ENCODE data around the gene PRKN. TPM values are rescaled to one million over a fixed set of nuclear protein-coding genes. Genes with fewer than 3 reads are reported as not detected.

Gene PRKN
- total and polyA plus RNA-seq, 2 experiments from 2014 or later = 11.7 to 28.1 TPM

GRCh38 chr6:161452241-161452640 is 1275.3 kb downstream of the PRKN start:
- H3K36me3 ChIP-seq = no peaks in the 10 kb centered on the region
- no peak for DNase-seq (ENCODE audit: low read depth in 1 of 2, low spot score in 1 of 2)
- H3K27ac ChIP-seq = no peak overlapping the region
- no peak overlapping the region for H3K4me3 ChIP-seq
- no peaks in the 10 kb centered on the region for H3K4me1 ChIP-seq (ENCODE audit: low read depth)
- H3K9me3 ChIP-seq (ENCODE audit: low read depth) = no peaks in the 10 kb centered on the region
- H3K27me3 ChIP-seq = no peaks in the 10 kb centered on the region
- TF ChIP-seq, protein P1, sequence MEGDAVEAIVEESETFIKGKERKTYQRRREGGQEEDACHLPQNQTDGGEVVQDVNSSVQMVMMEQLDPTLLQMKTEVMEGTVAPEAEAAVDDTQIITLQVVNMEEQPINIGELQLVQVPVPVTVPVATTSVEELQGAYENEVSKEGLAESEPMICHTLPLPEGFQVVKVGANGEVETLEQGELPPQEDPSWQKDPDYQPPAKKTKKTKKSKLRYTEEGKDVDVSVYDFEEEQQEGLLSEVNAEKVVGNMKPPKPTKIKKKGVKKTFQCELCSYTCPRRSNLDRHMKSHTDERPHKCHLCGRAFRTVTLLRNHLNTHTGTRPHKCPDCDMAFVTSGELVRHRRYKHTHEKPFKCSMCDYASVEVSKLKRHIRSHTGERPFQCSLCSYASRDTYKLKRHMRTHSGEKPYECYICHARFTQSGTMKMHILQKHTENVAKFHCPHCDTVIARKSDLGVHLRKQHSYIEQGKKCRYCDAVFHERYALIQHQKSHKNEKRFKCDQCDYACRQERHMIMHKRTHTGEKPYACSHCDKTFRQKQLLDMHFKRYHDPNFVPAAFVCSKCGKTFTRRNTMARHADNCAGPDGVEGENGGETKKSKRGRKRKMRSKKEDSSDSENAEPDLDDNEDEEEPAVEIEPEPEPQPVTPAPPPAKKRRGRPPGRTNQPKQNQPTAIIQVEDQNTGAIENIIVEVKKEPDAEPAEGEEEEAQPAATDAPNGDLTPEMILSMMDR (IDR thresholded peaks at IDR 0.05; ENCODE audit: low read depth, low read length) = no peak

- DNase-seq (ENCODE audit: low read depth in 1 of 2, low spot score in 1 of 2) = no peak
- TF ChIP-seq, protein P1 (IDR thresholded peaks at IDR 0.05; ENCODE audit: low read depth, low read length) = no peak
- no peaks in the 10 kb centered on the region for H3K9me3 ChIP-seq (ENCODE audit: low read depth)
- no peaks in the 10 kb centered on the region for H3K27me3 ChIP-seq
- H3K4me1 ChIP-seq (ENCODE audit: low read depth) = peaks cover 3% of the 10 kb centered on the region
- H3K27ac ChIP-seq = no peak overlapping the region
- no peak overlapping the region for H3K4me3 ChIP-seq
- H3K36me3 ChIP-seq = no peaks in the 10 kb centered on the region
Measured at GRCh38 chr6:161449521-161449920, 1278.0 kb downstream of the PRKN start.

GRCh38 chr6:161446949-161447348 is 1280.6 kb downstream of the PRKN start:
- no peak overlapping the region for H3K27ac ChIP-seq
- DNase-seq (ENCODE audit: low read depth in 1 of 2, low spot score in 1 of 2) = no peak
- no peaks in the 10 kb centered on the region for H3K27me3 ChIP-seq
- TF ChIP-seq, protein P1 (IDR thresholded peaks at IDR 0.05; ENCODE audit: low read depth, low read length) = no peak
- no peaks in the 10 kb centered on the region for H3K36me3 ChIP-seq
- H3K4me1 ChIP-seq (ENCODE audit: low read depth) = peaks cover 9% of the 10 kb centered on the region
- no peaks in the 10 kb centered on the region for H3K9me3 ChIP-seq (ENCODE audit: low read depth)
- H3K4me3 ChIP-seq = no peak overlapping the region

- no peak for DNase-seq (ENCODE audit: low read depth in 1 of 2, low spot score in 1 of 2)
- Histone ChIP-seq H3K4me1 (ENCODE audit: low read depth) (peaks cover 9% of the 10 kb centered on the region), H3K27me3 (no peaks in the 10 kb centered on the region), H3K27ac (no peak overlapping the region), H3K9me3 (ENCODE audit: low read depth) (no peaks in the 10 kb centered on the region), H3K4me3 (no peak overlapping the region), H3K36me3 (no peaks in the 10 kb centered on the region)
- TF ChIP-seq, protein P1 (IDR thresholded peaks at IDR 0.05; ENCODE audit: low read depth, low read length) = no peak
Measured at GRCh38 chr6:161446296-161446925, 1281.2 kb downstream of the PRKN start.

- no peak overlapping the region for H3K4me3 ChIP-seq
- H3K27me3 ChIP-seq = no peaks in the 10 kb centered on the region
- no peak overlapping the region for H3K27ac ChIP-seq
- DNase-seq (ENCODE audit: low read depth in 1 of 2, low spot score in 1 of 2) = no peak
- TF ChIP-seq, protein P1 (IDR thresholded peaks at IDR 0.05; ENCODE audit: low read depth, low read length) = no peak
- peaks cover 9% of the 10 kb centered on the region for H3K4me1 ChIP-seq (ENCODE audit: low read depth)
- no peaks in the 10 kb centered on the region for H3K36me3 ChIP-seq
- H3K9me3 ChIP-seq (ENCODE audit: low read depth) = no peaks in the 10 kb centered on the region
Measured at GRCh38 chr6:161445021-161445799, 1282.4 kb downstream of the PRKN start.
